H9 (cell line): Measurements from ENCODE around the gene AK5. TPM values are rescaled to one million over a fixed set of nuclear protein-coding genes. Genes with fewer than 3 reads are reported as not detected.

Experiments used
- DNase-seq: peaks from one replicate; pipeline ENCODE4 v3.0.0-alpha.2; 2017
- H2AFZ ChIP-seq: one replicate; pipeline ENCODE4 v1.6.1; 2013; ENCODE audit warnings: mild to moderate bottlenecking, low read length, control low read depth, moderate library complexity
- H2AK5ac ChIP-seq: 2 replicates; pipeline ENCODE4 v1.6.1; 2013; ENCODE audit warnings: low read length, control low read depth, mixed read lengths; ENCODE audit not compliant: insufficient read length
- H2BK120ac ChIP-seq: one replicate; pipeline ENCODE4 v1.6.1; 2013; ENCODE audit warnings: low read depth, mild to moderate bottlenecking, low read length, control low read depth, inconsistent platforms; ENCODE audit not compliant: poor library complexity, severe bottlenecking
- H2BK12ac ChIP-seq: 2 replicates; pipeline ENCODE4 v1.6.1; 2013; ENCODE audit warnings: low read length, control low read depth, mixed read lengths, low read depth; ENCODE audit not compliant: insufficient read length
- H2BK15ac ChIP-seq: 2 replicates; pipeline ENCODE4 v1.6.1; 2013; ENCODE audit warnings: low read depth, low read length, control low read depth
- H2BK20ac ChIP-seq: one replicate; pipeline ENCODE4 v1.6.1; 2013; ENCODE audit warnings: low read depth, mild to moderate bottlenecking, low read length, control low read depth, inconsistent platforms; ENCODE audit not compliant: poor library complexity, severe bottlenecking
- H2BK5ac ChIP-seq: 2 replicates; pipeline ENCODE4 v1.6.1; 2013; ENCODE audit warnings: low read length, control low read depth, mixed read lengths; ENCODE audit not compliant: insufficient read length
- H3K14ac ChIP-seq: 2 replicates; pipeline ENCODE4 v1.6.1; 2013; ENCODE audit warnings: low read length, control low read depth; ENCODE audit not compliant: insufficient read depth
- H3K18ac ChIP-seq: 2 replicates; pipeline ENCODE4 v1.6.1; 2013; ENCODE audit warnings: low read depth, mild to moderate bottlenecking, mixed read lengths, low read length, control low read depth; ENCODE audit not compliant: insufficient read length
- H3K23ac ChIP-seq: 2 replicates; pipeline ENCODE4 v1.6.1; 2013; ENCODE audit warnings: low read length, control low read depth, mixed read lengths, low read depth; ENCODE audit not compliant: insufficient read length
- H3K23me2 ChIP-seq: 2 replicates; pipeline ENCODE4 v1.6.1; 2013; ENCODE audit warnings: low read depth, mild to moderate bottlenecking, mixed read lengths, low read length, control low read depth; ENCODE audit not compliant: insufficient read length, poor library complexity, severe bottlenecking
- H3K27ac ChIP-seq: 2 replicates; pipeline ENCODE4 v1.5.1; 2013; ENCODE audit warnings: low read length, control low read depth, mixed read lengths, low read depth; ENCODE audit not compliant: insufficient read length
- H3K27me3 ChIP-seq: 2 replicates; pipeline ENCODE4 v1.6.1; 2013; ENCODE audit warnings: low read length, control low read depth, inconsistent platforms; ENCODE audit not compliant: insufficient read depth
- H3K4ac ChIP-seq: 2 replicates; pipeline ENCODE4 v1.6.1; 2013; ENCODE audit warnings: low read depth, mild to moderate bottlenecking, control low read depth, inconsistent platforms, low read length, moderate library complexity
- H3K4me1 ChIP-seq: 2 replicates; pipeline ENCODE4 v1.6.1; 2013; ENCODE audit warnings: low read length, control low read depth, inconsistent platforms; ENCODE audit not compliant: insufficient read depth
- H3K4me2 ChIP-seq: 2 replicates; pipeline ENCODE4 v1.6.1; 2013; ENCODE audit warnings: low read length, control low read depth, mixed read lengths; ENCODE audit not compliant: insufficient read length, insufficient read depth
- H3K56ac ChIP-seq: 2 replicates; pipeline ENCODE4 v1.6.1; 2013; ENCODE audit warnings: low read depth, mild to moderate bottlenecking, mixed read lengths, low read length, control low read depth; ENCODE audit not compliant: insufficient read length
- H3K79me1 ChIP-seq: 2 replicates; pipeline ENCODE4 v1.6.1; 2013; ENCODE audit warnings: low read depth, mild to moderate bottlenecking, moderate library complexity, low read length, control low read depth, inconsistent platforms; ENCODE audit not compliant: insufficient read depth, poor library complexity, severe bottlenecking
- H3K79me2 ChIP-seq: 2 replicates; pipeline ENCODE4 v1.6.1; 2013; ENCODE audit warnings: low read length, control low read depth, inconsistent platforms; ENCODE audit not compliant: insufficient read depth
- H3K9ac ChIP-seq: 2 replicates; pipeline ENCODE4 v1.6.1; 2013; ENCODE audit warnings: low read length, control low read depth, mixed read lengths; ENCODE audit not compliant: insufficient read length; ENCODE audit errors: extremely low read depth
- H3K9me3 ChIP-seq: one replicate; pipeline ENCODE4 v1.6.1; 2013; ENCODE audit warnings: low read depth, low read length, inconsistent platforms; ENCODE audit not compliant: control insufficient read depth
- H3T11ph ChIP-seq: one replicate; pipeline ENCODE4 v1.6.1; 2013; ENCODE audit warnings: mild to moderate bottlenecking, low read length, control low read depth, inconsistent platforms
- H4K20me1 ChIP-seq: one replicate; pipeline ENCODE4 v1.6.1; 2013; ENCODE audit not compliant: control insufficient read depth, insufficient read length, insufficient read depth
- H4K5ac ChIP-seq: 2 replicates; pipeline ENCODE4 v1.6.1; 2013; ENCODE audit warnings: low read depth, mild to moderate bottlenecking, mixed read lengths, low read length, control low read depth; ENCODE audit not compliant: insufficient read length
- H4K8ac ChIP-seq: replicated peaks from 2 replicates; pipeline ENCODE4 v1.6.1; 2013; ENCODE audit warnings: low read length, control low read depth, mixed read lengths, low read depth; ENCODE audit not compliant: insufficient read length
- H4K91ac ChIP-seq: 2 replicates; pipeline ENCODE4 v1.6.1; 2013; ENCODE audit warnings: low read depth, mild to moderate bottlenecking, moderate library complexity, mixed read lengths, low read length, control low read depth; ENCODE audit not compliant: insufficient read length
- H3K27ac Mint-ChIP-seq, 3 experiments: 2 replicates in 2 of 3; 3 replicates in 1 of 3; pipeline ENCODE4 v1.8.0; 2020 to 2021; ENCODE audit warnings: mixed read lengths in 3 of 3, mild to moderate bottlenecking in 1 of 3, moderate library complexity in 1 of 3
- H3K27me3 Mint-ChIP-seq: 2 replicates; pipeline ENCODE4 v1.8.0; 2021; ENCODE audit warnings: low read depth, mild to moderate bottlenecking, moderate library complexity, mixed read lengths
- H3K36me3 Mint-ChIP-seq, 3 experiments: 2 replicates in 2 of 3; 3 replicates in 1 of 3; pipeline ENCODE4 v1.8.0; 2020 to 2021; ENCODE audit warnings: low read depth in 3 of 3, mixed read lengths in 3 of 3; ENCODE audit not compliant: insufficient read depth in 1 of 3
- H3K4me1 Mint-ChIP-seq, 2 experiments: 2 replicates each; pipeline ENCODE4 v1.8.0; 2020; ENCODE audit warnings: mixed read lengths in 2 of 2
- H3K4me3 Mint-ChIP-seq, 2 experiments: 2 replicates in 1 of 2; 3 replicates in 1 of 2; pipeline ENCODE4 v1.8.0; 2020 to 2021; ENCODE audit warnings: mild to moderate bottlenecking in 2 of 2, mixed read lengths in 2 of 2, moderate library complexity in 1 of 2
- H3K9me3 Mint-ChIP-seq, 2 experiments: 2 replicates in 1 of 2; 3 replicates in 1 of 2; pipeline ENCODE4 v1.8.0; 2020; ENCODE audit warnings: mild to moderate bottlenecking in 2 of 2, mixed read lengths in 2 of 2, moderate library complexity in 1 of 2
- CTCF ChIP-seq: fragments of 200-600 bp; sonication (generic); conservative IDR thresholded peaks from 3 replicates; pipeline ENCODE4 v1.8.0; 2021; ENCODE audit warnings: antibody characterized with exemption, mild to moderate bottlenecking
- WGBS: extraction: QIAGEN DNeasy Blood & Tissue Kit; methylation state at CpG from one replicate; pipeline ENCODE4 v1.1.7; 2013; ENCODE audit warnings: missing lambda C conversion rate, low lambda C conversion rate, mixed read lengths; ENCODE audit not compliant: insufficient read length; ENCODE audit errors: extremely low coverage; 5-methylcytosine and 5-hydroxymethylcytosine counted together
- total RNA-seq: library from RNA; stranded (reverse); gene quantifications from 2 replicates; pipeline ENCODE4 v1.2.1, GENCODE V29; 2021

Gene AK5
- total RNA-seq, 1 experiment from 2014 or later: 2.5 TPM

GRCh38 chr1:77532641-77533040 lies 250.8 kb downstream of the AK5 start:
- no peaks in the 10 kb centered on the region for H3K79me2 ChIP-seq
- H3K4ac ChIP-seq: no peak overlapping the region
- no peaks in the 10 kb centered on the region for H3K27me3 ChIP-seq
- no peak overlapping the region for H4K5ac ChIP-seq
- H3K9ac ChIP-seq: no peak overlapping the region
- no peaks in the 10 kb centered on the region for H3K27me3 Mint-ChIP-seq
- H3K27ac ChIP-seq: no peak overlapping the region
- no peak overlapping the region for H3K27ac Mint-ChIP-seq
- no peaks in the 10 kb centered on the region for H4K20me1 ChIP-seq
- no peak for DNase-seq
- no peak overlapping the region for H3K4me3 Mint-ChIP-seq
- H2BK20ac ChIP-seq: no peak overlapping the region
- no peak overlapping the region for H2BK5ac ChIP-seq
- no CpG with 5 or more reads among the region's 4 CpGs for WGBS
- H2BK15ac ChIP-seq: no peak overlapping the region
- no peak overlapping the region for H3K23ac ChIP-seq
- TF ChIP-seq CTCF: no peak
- no peak overlapping the region for H2BK120ac ChIP-seq
- H3K23me2 ChIP-seq: no peaks in the 10 kb centered on the region
- no peak overlapping the region for H2AFZ ChIP-seq
- no peak overlapping the region for H3K14ac ChIP-seq
- no peaks in the 10 kb centered on the region; the same call in 1 of the 2 replicates for H3K4me1 ChIP-seq
- no peaks in the 10 kb centered on the region for H3K79me1 ChIP-seq
- H3K9me3 Mint-ChIP-seq: peaks cover 0 to 6% of the 10 kb centered on the region in 2 experiments; a peak in 2 of 5 replicates
- H3K4me2 ChIP-seq: no peak overlapping the region
- H2AK5ac ChIP-seq: no peak overlapping the region
- no peak overlapping the region for H4K91ac ChIP-seq
- H2BK12ac ChIP-seq: no peak overlapping the region
- H3K9me3 ChIP-seq: no peaks in the 10 kb centered on the region
- H3K18ac ChIP-seq: no peak overlapping the region
- peaks cover 0 to 4% (median 0%) of the 10 kb centered on the region in 3 experiments; a peak in 1 of 7 replicates for H3K36me3 Mint-ChIP-seq
- peaks cover 2% of the 10 kb centered on the region in 2 experiments; a peak in 3 of 4 replicates for H3K4me1 Mint-ChIP-seq
- no peak overlapping the region for H3T11ph ChIP-seq
- H4K8ac ChIP-seq: no peak overlapping the region
- no peak overlapping the region for H3K56ac ChIP-seq
